K562 (cell line): Measurements from ENCODE around the gene SKAP2. TPM values are rescaled to one million over a fixed set of nuclear protein-coding genes. Genes with fewer than 3 reads are reported as not detected.

Source experiments
- ATAC-seq: fragments of 200-7000 bp; cut with Tn5 transposase; 3 replicates; pipeline ENCODE4 v1.9.1; 2020; ENCODE audit warnings: moderate library complexity
- BruUV-seq: library from RNA; stranded (reverse); fragments of 400-500 nt; replicated peaks from 2 replicates; lab custom pipeline; 2021; lab: Mats Ljungman, UMichigan
- CTCF ChIA-PET: fragments of 300-600 bp; formaldehyde crosslinking; extraction: SDS; loops from one replicate; lab custom pipeline; 2021; ENCODE audit warnings: low intra/inter-chr PET ratio; lab: Yijun Ruan, JAX
- POLR2A ChIA-PET: fragments of 300-600, 350-650 bp; sonication (Branson Sonifier 250); formaldehyde crosslinking; extraction: SDS; loops from one replicate; lab custom pipeline; 2021; ENCODE audit warnings: antibody characterized with exemption, inconsistent platforms; lab: Yijun Ruan, JAX
- DNase-seq, 4 experiments: peaks; one replicate each; pipeline versions ENCODE4 v3.0.0 to v3.0.0-alpha.2; 2011 to 2018; ENCODE audit warnings: low spot score in 3 of 4, mixed read lengths in 3 of 4; ENCODE audit errors: extremely low read depth in 1 of 4
- FAIRE-seq: peaks from 2 replicates; lab custom pipeline; 2011; peaks lifted over from hg19 to GRCh38; lab: Jason Lieb, UNC
- H2AFZ ChIP-seq: 2 replicates; pipeline ENCODE4 v1.6.0; 2011; ENCODE audit warnings: low read depth, low read length, control low read depth, inconsistent platforms
- H3K27ac ChIP-seq: fragments of 200-600 bp; 3 replicates; pipeline ENCODE4 v1.8.0; 2011; ENCODE audit warnings: low read depth, mild to moderate bottlenecking, control low read depth, inconsistent platforms, low read length, moderate library complexity, mixed read lengths; ENCODE audit errors: extremely low read depth
- H3K27me3 ChIP-seq, 2 experiments: fragments of 300-600 bp in 1 of 2; 2 replicates in 1 of 2; 3 replicates in 1 of 2; pipeline versions ENCODE4 v1.6.0 to v1.8.0; 2011; ENCODE audit warnings: inconsistent platforms in 2 of 2, low read length in 2 of 2, mild to moderate bottlenecking in 1 of 2, mixed read lengths in 1 of 2, moderate library complexity in 1 of 2; ENCODE audit not compliant: control insufficient read depth in 2 of 2, insufficient read depth in 2 of 2
- H3K36me3 ChIP-seq: fragments of 300-600 bp; 3 replicates; pipeline ENCODE4 v1.8.0; 2011; ENCODE audit warnings: mild to moderate bottlenecking, low read length, inconsistent platforms; ENCODE audit not compliant: control insufficient read depth, insufficient read depth
- H3K4me1 ChIP-seq, 2 experiments: fragments of 200-600 bp in 1 of 2; replicated peaks in 1 of 2; 2 replicates in 1 of 2; 3 replicates in 1 of 2; pipeline versions ENCODE4 v1.5.1 to v1.8.0; 2011; ENCODE audit warnings: inconsistent platforms in 2 of 2, low read length in 2 of 2, mild to moderate bottlenecking in 1 of 2, mixed read lengths in 1 of 2, moderate library complexity in 1 of 2; ENCODE audit not compliant: control insufficient read depth in 2 of 2, insufficient read depth in 2 of 2
- H3K4me2 ChIP-seq: 2 replicates; pipeline ENCODE4 v1.6.1; 2011; ENCODE audit warnings: low read length, control low read depth, inconsistent platforms, mixed read lengths; ENCODE audit not compliant: insufficient read depth
- H3K4me3 ChIP-seq: fragments of 200-600 bp; sonication (generic), shearing (Covaris generic); 2 replicates; pipeline ENCODE4 v1.5.1; 2016; ENCODE audit warnings: control low read depth, inconsistent platforms
- H3K79me2 ChIP-seq: fragments of 200-600 bp; 3 replicates; pipeline ENCODE4 v1.8.0; 2011; ENCODE audit warnings: low read length, inconsistent platforms; ENCODE audit not compliant: control insufficient read depth, insufficient read depth
- H3K9ac ChIP-seq, 2 experiments: 2 replicates each; pipeline versions ENCODE4 v1.6.0 to v1.6.1; 2011; ENCODE audit warnings: low read depth in 2 of 2, low read length in 2 of 2, control low read depth in 1 of 2, inconsistent platforms in 1 of 2, mild to moderate bottlenecking in 1 of 2, mixed read lengths in 1 of 2; ENCODE audit not compliant: insufficient read depth in 1 of 2
- H3K9me1 ChIP-seq: one replicate; pipeline ENCODE4 v1.6.0; 2011; ENCODE audit warnings: inconsistent platforms, mild to moderate bottlenecking, low read length, moderate library complexity; ENCODE audit not compliant: control insufficient read depth, insufficient read depth
- H3K9me3 ChIP-seq: replicated peaks from 2 replicates; pipeline ENCODE4 v1.5.1; 2011; ENCODE audit warnings: low read depth, low read length, inconsistent platforms; ENCODE audit not compliant: control insufficient read depth, insufficient read depth
- H4K20me1 ChIP-seq: replicated peaks from 2 replicates; pipeline ENCODE4 v1.6.1; 2011; ENCODE audit warnings: low read length, inconsistent platforms, mixed read lengths; ENCODE audit not compliant: control insufficient read depth, insufficient read depth
- DPF2 ChIP-seq: fragments of 450-650 bp; IDR thresholded peaks from 2 replicates; pipeline ENCODE4 v1.6.1; 2016
- EZH2 ChIP-seq: IDR thresholded peaks from 2 replicates; pipeline ENCODE4 v1.6.1; 2012; ENCODE audit warnings: low read depth, mild to moderate bottlenecking, inconsistent platforms, low read length, borderline replicate concordance
- FOSL1 ChIP-seq: fragments of 200-800 bp; sonication (Bioruptor generic); conservative IDR thresholded peaks from 2 replicates; pipeline ENCODE4 v1.6.1; 2016; ENCODE audit warnings: missing genetic modification characterization, missing compliant biosample characterization
- NR2C2 ChIP-seq, 2 experiments: fragments of 200-800 bp in 1 of 2; sonication (Bioruptor generic) in 1 of 2; sonication (generic) in 1 of 2; formaldehyde crosslinking in 1 of 2; IDR thresholded peaks; 2 replicates each; pipeline versions ENCODE4 v1.6.1 to v1.8.0; 2016 to 2022; ENCODE audit warnings: mild to moderate bottlenecking in 1 of 2, missing compliant biosample characterization in 1 of 2, missing genetic modification characterization in 1 of 2, missing genetic modification reagents in 1 of 2
- STAT5A ChIP-seq: IDR thresholded peaks from 2 replicates; pipeline ENCODE4 v1.6.1; 2012; ENCODE audit warnings: low read length, inconsistent platforms, borderline replicate concordance
- TBL1XR1 ChIP-seq, 2 experiments: IDR thresholded peaks; 2 replicates each; pipeline ENCODE4 v1.6.1; 2012; ENCODE audit warnings: improper control_type of control experiment in 2 of 2, low read length in 2 of 2, mild to moderate bottlenecking in 1 of 2
- U2AF1 ChIP-seq: fragments of 200-400 bp; formaldehyde crosslinking; optimal IDR thresholded peaks from 2 replicates; pipeline ENCODE3; 2017; ENCODE audit warnings: mild to moderate bottlenecking, low read depth, low read length, moderate library complexity
- ZNF436 ChIP-seq: fragments of 250-450, 450-650 bp; sonication (Bioruptor Pico); formaldehyde crosslinking; IDR thresholded peaks from 2 replicates; pipeline ENCODE4 v1.7.0; 2020; ENCODE audit warnings: mild to moderate bottlenecking
- ZNF668 ChIP-seq: fragments of 250-450 bp; sonication (Bioruptor Pico); IDR thresholded peaks from 2 replicates; pipeline ENCODE4 v1.8.0; 2022; ENCODE audit warnings: mild to moderate bottlenecking, inconsistent platforms
- WGBS: fragments of 100-300 bp; shearing (Covaris generic); methylation state at CpG from one replicate; pipeline ENCODE4 v1.1.6; 2016; ENCODE audit warnings: low coverage, mixed read lengths; ENCODE audit not compliant: insufficient coverage; ENCODE audit errors: missing lambda C conversion rate; 5-methylcytosine and 5-hydroxymethylcytosine counted together
- in situ Hi-C: fragments of 300-500 bp; cut with MboI; formaldehyde crosslinking; loops from 4 replicates; pipeline ENCODE4 v1.15.0; 2018; ENCODE audit warnings: inconsistent platforms, mixed read lengths
- intact Hi-C: fragments of 100-400 bp; cut with micrococcal nuclease; formaldehyde crosslinking; loops from 2 replicates; pipeline ENCODE4 v1.14.2; 2022
- polyA plus RNA-seq, 8 experiments: library from polyadenylated mRNA; depleted of rRNA in 4 of 8; stranded (reverse) in 5 of 8; unstranded in 3 of 8; fragments of >200 nt; fragmentation: Nextera tagmentation in 2 of 8; fragmentation: Illumina TruSeq in 1 of 8; extraction: Ambion mirVana in 2 of 8; extraction: Trizol in 1 of 8; gene quantifications; 2 replicates each; pipeline versions ENCODE4 v1.2.1 to v1.2.3, GENCODE V29; 2011 to 2014; ENCODE audit warnings: inconsistent platforms in 1 of 8, missing spikeins in 1 of 8
- total RNA-seq, 7 experiments: library from RNA; depleted of rRNA in 6 of 7; stranded (reverse); fragments of >200 nt in 6 of 7; fragmentation: Illumina TruSeq in 2 of 7; extraction: Trizol in 2 of 7; gene quantifications; 2 replicates each; pipeline versions ENCODE4 v1.2.1 to v1.2.3, GENCODE V29; 2011 to 2021; ENCODE audit warnings: low replicate concordance in 1 of 7
- TF ChIP-seq, protein P1 (sequence below): fragments of 250-450 bp; sonication (Bioruptor Pico); IDR thresholded peaks from 2 replicates; pipeline ENCODE4 v1.9.0; 2021; ENCODE audit warnings: mild to moderate bottlenecking, inconsistent platforms

Gene SKAP2
- total and polyA plus RNA-seq, 9 of the 15 experiments (the other 6 are each of a cell fraction or from before 2014, with no cell fraction given) = 4.2 to 11.7 (median 8.3) TPM

DNA sequence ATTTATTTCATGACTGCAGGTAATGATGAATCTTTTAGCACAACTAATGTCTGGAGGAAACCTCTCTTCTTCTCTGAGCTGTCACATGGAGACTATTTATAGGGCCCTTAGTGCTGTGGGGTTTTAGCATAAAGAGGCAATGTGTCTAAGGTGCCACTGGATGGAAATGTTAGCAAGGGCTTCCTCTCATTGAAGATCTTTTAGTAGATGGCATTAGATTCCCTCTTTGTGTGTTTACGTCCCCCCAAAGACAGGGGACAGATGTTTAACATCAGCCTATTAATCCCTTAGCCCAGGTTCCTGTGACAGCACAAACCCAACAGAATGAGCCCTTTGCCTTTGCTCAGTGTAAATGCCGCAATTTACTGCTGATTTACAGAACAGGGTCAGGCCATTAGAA lies 208.6 kb downstream of the SKAP2 start:
- no peak overlapping the region for H3K9ac ChIP-seq
- ATAC-seq (no peak), FAIRE-seq (no peak), DNase-seq (no peak)
- H3K9me1 ChIP-seq = no peaks in the 10 kb centered on the region
- H3K27ac ChIP-seq = no peak overlapping the region
- no peaks in the 10 kb centered on the region for H4K20me1 ChIP-seq
- no TSS peak for BruUV-seq
- TF ChIP-seq FOSL1 (tag) = no peak
- no peak for TF ChIP-seq TBL1XR1 (IDR thresholded peaks at IDR 0.05; ENCODE audit: low read length in 2 of 2)
- no peak for TF ChIP-seq EZH2
- no peak for TF ChIP-seq ZNF668 (CRISPR knock-in tag)
- TF ChIP-seq, protein P1, sequence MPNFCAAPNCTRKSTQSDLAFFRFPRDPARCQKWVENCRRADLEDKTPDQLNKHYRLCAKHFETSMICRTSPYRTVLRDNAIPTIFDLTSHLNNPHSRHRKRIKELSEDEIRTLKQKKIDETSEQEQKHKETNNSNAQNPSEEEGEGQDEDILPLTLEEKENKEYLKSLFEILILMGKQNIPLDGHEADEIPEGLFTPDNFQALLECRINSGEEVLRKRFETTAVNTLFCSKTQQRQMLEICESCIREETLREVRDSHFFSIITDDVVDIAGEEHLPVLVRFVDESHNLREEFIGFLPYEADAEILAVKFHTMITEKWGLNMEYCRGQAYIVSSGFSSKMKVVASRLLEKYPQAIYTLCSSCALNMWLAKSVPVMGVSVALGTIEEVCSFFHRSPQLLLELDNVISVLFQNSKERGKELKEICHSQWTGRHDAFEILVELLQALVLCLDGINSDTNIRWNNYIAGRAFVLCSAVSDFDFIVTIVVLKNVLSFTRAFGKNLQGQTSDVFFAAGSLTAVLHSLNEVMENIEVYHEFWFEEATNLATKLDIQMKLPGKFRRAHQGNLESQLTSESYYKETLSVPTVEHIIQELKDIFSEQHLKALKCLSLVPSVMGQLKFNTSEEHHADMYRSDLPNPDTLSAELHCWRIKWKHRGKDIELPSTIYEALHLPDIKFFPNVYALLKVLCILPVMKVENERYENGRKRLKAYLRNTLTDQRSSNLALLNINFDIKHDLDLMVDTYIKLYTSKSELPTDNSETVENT = no peak
- TF ChIP-seq STAT5A = no peak
- TF ChIP-seq U2AF1 = no peak
- no peak for TF ChIP-seq NR2C2 (CRISPR knock-in tag; IDR thresholded peaks at IDR 0.05)
- no peak for TF ChIP-seq NR2C2 (tag; IDR thresholded peaks at IDR 0.05)
- no peak for TF ChIP-seq ZNF436 (CRISPR knock-in tag)
- no peak for TF ChIP-seq DPF2
- H3K9me3 ChIP-seq = no peaks in the 10 kb centered on the region; the same call in 1 of the 2 replicates
- POLR2A ChIA-PET = no interaction called here
- WGBS = 0% methylated on average over 2 of the region's 2 CpGs
- CTCF ChIA-PET = no interaction called here
- H3K4me3 ChIP-seq = no peak overlapping the region
- no peaks in the 10 kb centered on the region for H3K36me3 ChIP-seq
- no peaks in the 10 kb centered on the region for H3K4me1 ChIP-seq
- intact Hi-C loops (no loop called here), in situ Hi-C loops (loop anchor here (25.0 kb wide), 1 partner anchor 568 kb away; no protein-coding TSS in a partner anchor)
- peaks cover 11 to 18% of the 10 kb centered on the region in 2 experiments; a peak in 4 of 5 replicates for H3K27me3 ChIP-seq
- no peaks in the 10 kb centered on the region for H3K79me2 ChIP-seq
- no peak overlapping the region for H2AFZ ChIP-seq
- H3K4me2 ChIP-seq = no peak overlapping the region
